GM12891 (cell line): ENCODE measurements around the gene SDK1.

Experiments used
- PAX5 ChIP-seq: IDR thresholded peaks from 2 replicates; pipeline ENCODE4 v1.6.1; 2011; ENCODE audit warnings: low read length, moderate library complexity, mild to moderate bottlenecking; ENCODE audit not compliant: insufficient read depth, severe bottlenecking
- POLR2A ChIP-seq: IDR thresholded peaks from 2 replicates; pipeline ENCODE4 v1.6.1; 2011; ENCODE audit warnings: low read depth, low read length, control low read depth
- POLR2AphosphoS5 ChIP-seq: IDR thresholded peaks from 2 replicates; pipeline ENCODE4 v1.6.1; 2011; ENCODE audit warnings: low read depth, low read length, control low read depth
- POU2F2 ChIP-seq: IDR thresholded peaks from 2 replicates; pipeline ENCODE4 v1.6.1; 2011; ENCODE audit warnings: low read depth, mild to moderate bottlenecking, control low read depth, low read length, moderate library complexity
- SPI1 ChIP-seq: IDR thresholded peaks from 2 replicates; pipeline ENCODE4 v1.6.1; 2011; ENCODE audit warnings: low read depth, low read length, control low read depth
- TAF1 ChIP-seq: IDR thresholded peaks from 2 replicates; pipeline ENCODE4 v1.6.1; 2011; ENCODE audit warnings: low read depth, low read length, control low read depth

DNA sequence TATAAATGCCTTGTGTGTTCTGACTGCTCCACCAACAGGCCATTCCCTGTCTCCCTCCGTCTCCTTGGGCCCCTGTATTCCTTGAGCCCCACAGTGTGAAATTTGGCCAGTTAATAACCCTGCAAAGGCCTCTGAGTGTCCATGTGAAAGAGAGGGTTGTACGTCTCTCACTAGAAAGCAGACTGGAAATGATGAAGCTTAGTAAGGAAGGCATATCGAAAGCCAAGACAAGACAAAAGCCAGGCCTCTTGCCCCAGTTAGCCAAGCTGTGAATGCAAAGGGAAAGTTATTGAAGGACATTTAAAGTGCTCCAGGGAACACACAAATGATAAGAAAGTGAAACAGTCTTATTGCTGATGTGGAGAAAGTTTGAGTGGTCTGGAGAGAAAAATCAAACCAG lies 680.2 kb downstream of the SDK1 start:
- TF ChIP-seq POLR2A = no peak
- no peak for TF ChIP-seq POLR2AphosphoS5
- no peak for TF ChIP-seq TAF1
- no peak for TF ChIP-seq PAX5
- TF ChIP-seq SPI1 = no peak
- TF ChIP-seq POU2F2 = no peak
